OCI-LY1 (cell line): Measurements from ENCODE around the gene TRIM2.

Experiments
- EZH2 ChIP-seq: fragments of 200-600 bp; sonication (generic), shearing (Covaris generic); IDR thresholded peaks from 2 replicates; pipeline ENCODE4 v1.8.0; 2017; ENCODE audit warnings: borderline replicate concordance, mixed run types, mild to moderate bottlenecking, antibody characterized with exemption, low read length, moderate library complexity, mixed read lengths
- TF ChIP-seq, protein P1 (sequence below): fragments of 200-600 bp; sonication (generic), shearing (Covaris generic); IDR thresholded peaks from 2 replicates; pipeline ENCODE4 v1.5.1; 2017; ENCODE audit warnings: mild to moderate bottlenecking, antibody characterized with exemption, low read length, moderate library complexity, mixed read lengths

- TF ChIP-seq, protein P1, sequence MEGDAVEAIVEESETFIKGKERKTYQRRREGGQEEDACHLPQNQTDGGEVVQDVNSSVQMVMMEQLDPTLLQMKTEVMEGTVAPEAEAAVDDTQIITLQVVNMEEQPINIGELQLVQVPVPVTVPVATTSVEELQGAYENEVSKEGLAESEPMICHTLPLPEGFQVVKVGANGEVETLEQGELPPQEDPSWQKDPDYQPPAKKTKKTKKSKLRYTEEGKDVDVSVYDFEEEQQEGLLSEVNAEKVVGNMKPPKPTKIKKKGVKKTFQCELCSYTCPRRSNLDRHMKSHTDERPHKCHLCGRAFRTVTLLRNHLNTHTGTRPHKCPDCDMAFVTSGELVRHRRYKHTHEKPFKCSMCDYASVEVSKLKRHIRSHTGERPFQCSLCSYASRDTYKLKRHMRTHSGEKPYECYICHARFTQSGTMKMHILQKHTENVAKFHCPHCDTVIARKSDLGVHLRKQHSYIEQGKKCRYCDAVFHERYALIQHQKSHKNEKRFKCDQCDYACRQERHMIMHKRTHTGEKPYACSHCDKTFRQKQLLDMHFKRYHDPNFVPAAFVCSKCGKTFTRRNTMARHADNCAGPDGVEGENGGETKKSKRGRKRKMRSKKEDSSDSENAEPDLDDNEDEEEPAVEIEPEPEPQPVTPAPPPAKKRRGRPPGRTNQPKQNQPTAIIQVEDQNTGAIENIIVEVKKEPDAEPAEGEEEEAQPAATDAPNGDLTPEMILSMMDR, result no peak
- no peak for TF ChIP-seq EZH2
These were observed 90.4 kb downstream of the TRIM2 start for GRCh38 chr4:153294631-153295030.
